HG02981 (cell line): ENCODE results near the gene ENO3.
"Not testable (repeated sequence)": the region's sequence is repeated elsewhere in the genome, so short reads cannot be mapped to it uniquely, and the experiment has no call there.

Experiments
- ATAC-seq: cut with Tn5 transposase; IDR thresholded peaks from one replicate; pipeline ENCODE4 v1.9.1; 2021; ENCODE audit warnings: mild to moderate bottlenecking, moderate library complexity; ENCODE audit not compliant: unreplicated experiment

The ENO3 gene

GRCh38 chr17:4950746-4951204, at the start of gene ENO3:
Gene ENO3 (plus strand): TSS chr17:4951119. CDS start chr17:4951830, 711 bp downstream.
- ATAC-seq = no peak

GRCh38 chr17:4901648-4902344, 49.1 kb upstream of the ENO3 start:
- no peak for ATAC-seq

GRCh38 chr17:4902540-4902939, 48.4 kb upstream of the ENO3 start:
- ATAC-seq = no peak

- ATAC-seq = no peak
These were observed 47.7 kb upstream of the ENO3 start, which contains the start of gene CHRNE for GRCh38 chr17:4903051-4903818. Gene CHRNE (minus strand): TSS chr17:4903098. CDS start chr17:4903063, 35 bp downstream.

DNA sequence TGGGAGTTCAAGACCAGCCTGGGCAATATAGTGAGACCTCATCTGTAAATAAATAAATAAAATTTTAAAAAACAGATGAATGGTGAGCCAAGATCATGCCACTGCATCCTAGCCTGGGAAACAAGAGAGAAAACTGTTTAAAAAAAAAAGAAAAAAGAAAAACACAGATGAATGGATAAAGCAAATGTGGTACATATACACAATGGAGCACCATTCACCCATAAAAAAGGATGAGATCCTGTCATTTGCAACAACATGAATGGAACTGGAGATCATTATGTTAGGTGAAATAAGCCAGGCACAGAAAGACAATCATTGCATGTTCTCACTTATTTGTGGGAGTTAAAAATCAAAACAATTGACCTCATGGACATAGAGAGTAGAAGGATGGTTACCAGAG, 44.3 kb upstream of the ENO3 start:
- not testable (repeated sequence) for ATAC-seq

DNA sequence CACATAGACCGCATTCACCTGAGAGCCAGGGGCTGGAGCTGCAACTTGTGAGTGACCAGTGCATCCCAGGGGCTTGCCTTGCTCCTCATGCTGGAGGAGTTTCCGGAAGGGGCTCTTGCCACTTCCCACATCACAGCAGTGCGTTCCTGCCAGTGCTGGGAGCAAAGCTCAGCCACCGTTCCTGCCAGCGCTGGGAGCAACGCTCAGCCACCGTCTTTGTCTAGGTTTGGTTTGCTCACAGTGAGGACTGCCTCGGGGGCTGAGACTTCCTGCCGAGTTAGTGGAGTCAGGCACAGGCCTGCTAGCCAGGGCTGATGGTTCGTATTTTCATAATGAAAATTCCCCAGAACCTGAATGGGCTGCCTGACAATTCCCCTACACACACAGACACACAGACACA, 42.6 kb upstream of the ENO3 start:
- no peak for ATAC-seq

DNA sequence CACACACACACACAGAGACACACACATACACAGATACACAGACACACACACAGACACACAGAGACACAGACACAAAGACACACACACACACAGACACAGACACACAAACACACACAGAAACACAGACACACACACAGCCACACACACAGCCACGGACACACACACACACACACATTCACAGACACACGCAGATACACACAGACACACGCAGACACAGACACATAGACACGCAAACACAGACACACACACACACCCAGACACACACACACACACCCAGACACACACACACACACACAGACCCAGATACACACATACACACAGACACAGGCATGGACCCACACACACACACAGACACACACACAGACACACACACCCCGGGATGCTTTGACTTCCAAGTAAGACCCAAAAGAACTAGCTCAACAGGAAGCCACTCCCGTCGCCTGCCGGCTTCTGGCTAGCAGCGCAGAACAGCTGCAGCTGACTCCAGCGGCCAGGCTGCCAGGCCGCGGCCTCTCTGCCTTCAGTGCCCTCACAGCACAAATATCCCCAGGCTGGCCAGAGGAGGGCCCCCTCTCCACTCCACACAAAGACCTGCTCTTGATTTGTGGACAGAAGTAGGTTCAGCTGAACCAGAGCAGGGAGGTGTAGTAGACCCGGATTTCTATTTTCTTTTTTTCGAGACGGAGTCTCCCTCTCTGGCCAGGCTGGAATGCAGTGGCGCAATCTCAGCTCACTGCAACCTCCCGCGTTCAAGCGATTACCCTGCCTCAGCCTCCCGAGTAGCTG, 42.0 kb upstream of the ENO3 start:
- ATAC-seq = no peak

DNA sequence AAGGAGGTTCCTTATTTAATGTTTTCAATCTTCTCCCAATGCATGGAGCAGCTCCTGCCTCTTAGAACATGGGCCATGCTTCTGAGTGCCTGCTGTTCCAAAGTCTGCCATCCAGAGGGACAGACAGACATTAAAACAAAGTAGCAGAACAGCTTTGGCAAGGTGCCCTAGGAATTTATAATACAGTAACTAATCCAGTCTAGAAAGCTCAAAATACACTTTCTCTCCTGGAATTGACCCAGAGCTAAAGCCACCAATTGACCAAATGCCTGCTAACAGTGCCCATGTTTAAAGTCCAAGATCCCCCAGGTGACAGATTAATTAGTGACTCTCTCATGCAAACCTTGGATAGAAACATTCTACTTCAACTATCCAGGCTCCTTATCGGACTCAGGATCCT, 36.9 kb upstream of the ENO3 start:
- ATAC-seq = no peak

DNA sequence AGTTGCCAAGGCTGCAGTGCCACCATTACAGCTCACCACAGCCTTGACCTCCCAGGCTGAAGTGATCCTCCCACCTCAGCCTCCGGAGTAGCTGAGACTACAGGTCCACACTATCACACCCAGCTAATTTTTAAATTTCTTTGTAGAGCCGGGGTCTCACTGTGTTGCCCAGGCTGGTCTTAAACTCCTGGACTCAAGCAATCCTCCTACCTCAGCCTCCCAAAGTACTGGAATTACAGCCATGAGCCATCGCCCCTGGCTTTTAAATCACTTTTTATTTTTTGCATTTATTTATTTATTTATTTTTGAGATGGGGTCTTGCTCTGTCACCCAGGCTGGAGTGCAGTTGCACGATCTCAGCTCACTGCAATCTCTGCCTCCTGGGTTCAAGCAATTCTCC, 36.4 kb upstream of the ENO3 start:
- not testable (repeated sequence) for ATAC-seq

GRCh38 chr17:4919511-4920047, 31.3 kb upstream of the ENO3 start:
- no peak for ATAC-seq

- ATAC-seq = no peak
These were observed 30.4 kb upstream of the ENO3 start for GRCh38 chr17:4920351-4921048.

DNA sequence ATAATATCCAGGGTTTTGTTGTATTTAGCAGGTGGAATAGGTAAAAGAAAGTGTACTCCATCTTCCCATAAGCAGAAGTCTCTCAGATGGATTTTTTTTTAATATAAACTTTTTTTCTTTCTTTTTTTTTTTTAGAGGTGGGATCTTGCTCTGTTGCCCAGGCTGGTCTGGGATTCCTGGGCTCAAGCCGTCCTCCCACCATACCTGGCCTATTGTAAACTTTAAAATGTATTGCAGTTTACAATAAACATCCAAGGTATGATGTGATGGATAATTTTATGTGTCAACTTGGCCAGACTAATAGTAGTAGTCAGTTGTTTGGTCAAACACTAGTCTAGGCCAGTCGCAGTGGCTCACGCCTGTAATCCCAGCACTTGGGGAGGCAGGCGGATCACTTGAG, 29.6 kb upstream of the ENO3 start:
- no peak for ATAC-seq

DNA sequence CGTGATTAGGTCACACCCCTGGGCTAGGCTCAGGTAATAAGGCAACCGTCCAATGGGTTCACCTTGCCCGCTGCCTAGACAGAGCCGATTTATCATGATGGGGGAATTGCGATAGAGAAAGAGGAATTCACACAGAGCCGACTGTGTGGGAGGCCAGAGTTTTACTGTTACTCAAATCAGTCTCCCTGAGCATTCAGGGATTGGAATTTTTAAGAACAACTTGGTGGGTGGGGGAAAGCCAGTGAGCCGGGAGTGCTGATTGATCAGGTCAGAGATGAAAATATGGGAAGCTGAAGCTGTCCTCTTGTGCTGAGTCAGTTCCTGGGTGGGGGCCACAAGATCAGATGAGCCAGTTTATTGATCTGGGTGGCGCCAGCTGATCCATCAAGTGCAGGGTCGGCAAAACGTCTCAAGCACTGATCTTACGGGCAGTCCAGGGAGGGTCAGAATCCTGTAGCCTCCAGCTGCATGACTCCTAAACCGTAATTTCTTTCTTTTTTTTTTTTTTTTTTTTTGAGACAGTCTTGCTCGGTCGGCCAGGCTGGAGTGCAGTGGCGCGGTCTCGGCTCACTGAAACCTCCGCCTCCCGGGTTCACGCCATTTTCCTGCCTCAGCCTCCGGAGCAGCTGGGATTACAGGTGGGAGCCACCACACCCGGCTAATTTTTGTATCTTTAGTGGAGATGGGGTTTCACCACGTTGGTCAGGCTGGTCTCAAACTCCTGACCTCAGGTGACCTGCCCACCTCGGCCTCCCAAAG, 24.2 kb upstream of the ENO3 start:
- ATAC-seq = not testable (repeated sequence)

GRCh38 chr17:4928881-4929280, 22.0 kb upstream of the ENO3 start:
- ATAC-seq = no peak

DNA sequence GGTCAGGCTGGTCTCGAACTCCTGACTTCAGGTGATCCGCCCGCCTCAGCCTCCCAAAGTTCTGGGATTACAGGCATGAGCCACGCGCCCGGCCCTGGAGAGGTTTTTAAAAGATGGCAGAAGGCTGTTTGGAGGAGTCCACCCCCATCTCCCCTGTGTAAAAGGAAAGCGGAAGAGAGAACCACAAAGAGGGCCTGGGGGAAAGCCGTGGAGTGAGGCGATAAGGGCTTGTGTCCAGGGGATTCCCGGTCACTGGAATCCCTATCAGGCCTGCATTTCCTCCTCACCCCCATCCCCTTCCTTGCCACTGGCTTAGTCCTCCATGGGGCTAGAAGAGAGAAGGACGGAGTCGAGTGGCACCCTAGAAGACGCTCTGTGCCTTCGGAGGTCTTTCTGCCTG, 19.0 kb upstream of the ENO3 start, which contains the start of gene GP1BA:
Gene GP1BA (plus strand): TSS at position 315 of the 400 bp plus-strand sequence. CDS start 328 bp downstream, outside the sequence.
- ATAC-seq = no peak

- ATAC-seq = no peak
These were observed 18.2 kb upstream of the ENO3 start for GRCh38 chr17:4932756-4933155.

GRCh38 chr17:4933646-4934045, 17.3 kb upstream of the ENO3 start:
- ATAC-seq = no peak

- no peak for ATAC-seq
These were observed 16.5 kb upstream of the ENO3 start for GRCh38 chr17:4934173-4934979.

DNA sequence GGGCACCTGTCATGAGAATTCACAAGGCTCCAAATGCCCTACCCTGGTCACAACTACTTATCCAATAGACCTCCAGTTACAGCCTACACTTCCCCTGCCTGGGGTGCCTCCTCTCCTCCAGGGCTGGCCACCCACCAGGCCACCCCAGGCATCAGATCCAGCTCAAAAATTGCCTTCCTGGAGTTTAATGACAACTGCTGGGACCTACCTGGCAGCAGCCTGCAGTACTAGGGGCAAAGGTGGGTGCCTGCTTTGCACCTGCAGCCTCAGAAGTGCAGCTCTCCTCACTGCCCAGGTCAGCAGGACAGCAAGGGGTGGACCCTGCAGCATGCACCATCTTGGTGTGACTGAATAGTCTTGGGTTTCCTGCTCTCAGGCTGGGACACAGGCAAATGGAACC, 15.3 kb upstream of the ENO3 start:
- no peak for ATAC-seq
